Dedifferentiated amniotic fluid mesenchymal stem cell (primary cell): ENCODE results near the gene SAP25.
A peak's percentile ranks its signal among the peaks of the same experiment; 100 is the strongest.
"Not testable (repeated sequence)": the region's sequence is repeated elsewhere in the genome, so short reads cannot be mapped to it uniquely, and the experiment has no call there.

Experiments
- DNase-seq: peaks from one replicate; pipeline ENCODE4 v3.0.0-alpha.2; 2016; ENCODE audit errors: extremely low spot score

Gene SAP25

DNA sequence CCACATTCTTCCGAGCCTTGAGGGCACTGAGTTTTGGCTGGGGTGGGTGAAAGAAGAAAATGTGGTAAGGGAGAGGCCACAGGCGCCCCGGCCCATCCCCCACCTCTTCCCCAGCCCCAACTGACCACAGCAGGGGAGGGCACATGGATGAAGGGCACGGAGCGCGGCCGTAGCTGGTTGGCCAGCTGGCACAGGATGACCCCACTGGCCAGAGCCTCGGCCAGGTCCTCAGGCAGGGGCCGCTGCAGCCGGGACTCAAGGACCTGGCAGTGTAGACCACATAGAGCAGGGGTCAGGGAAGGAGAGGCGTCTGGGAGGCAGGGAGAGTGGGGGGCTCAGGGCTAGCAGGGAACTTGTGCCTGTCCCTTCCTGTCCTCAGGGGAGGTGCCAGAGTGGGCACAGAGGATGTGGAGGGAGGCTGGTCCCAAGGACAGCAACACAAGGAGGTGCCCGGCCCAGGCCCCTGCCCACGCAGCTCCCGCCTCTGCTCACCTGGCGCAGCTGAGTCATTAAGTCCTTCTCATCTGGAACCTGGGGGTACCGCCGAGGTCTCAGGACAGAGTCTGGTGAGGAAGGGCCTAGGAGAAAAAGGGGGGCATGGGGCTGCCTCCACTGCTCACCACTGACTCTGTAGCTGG is 2.2 kb upstream of the SAP25 start:
- DNase-seq: no peak

GRCh38 chr7:100575206-100575631 is 1.5 kb upstream of the SAP25 start:
- DNase-seq: no peak

GRCh38 chr7:100574362-100575205 is 884 bp upstream of the SAP25 start:
- DNase-seq: no peak

DNA sequence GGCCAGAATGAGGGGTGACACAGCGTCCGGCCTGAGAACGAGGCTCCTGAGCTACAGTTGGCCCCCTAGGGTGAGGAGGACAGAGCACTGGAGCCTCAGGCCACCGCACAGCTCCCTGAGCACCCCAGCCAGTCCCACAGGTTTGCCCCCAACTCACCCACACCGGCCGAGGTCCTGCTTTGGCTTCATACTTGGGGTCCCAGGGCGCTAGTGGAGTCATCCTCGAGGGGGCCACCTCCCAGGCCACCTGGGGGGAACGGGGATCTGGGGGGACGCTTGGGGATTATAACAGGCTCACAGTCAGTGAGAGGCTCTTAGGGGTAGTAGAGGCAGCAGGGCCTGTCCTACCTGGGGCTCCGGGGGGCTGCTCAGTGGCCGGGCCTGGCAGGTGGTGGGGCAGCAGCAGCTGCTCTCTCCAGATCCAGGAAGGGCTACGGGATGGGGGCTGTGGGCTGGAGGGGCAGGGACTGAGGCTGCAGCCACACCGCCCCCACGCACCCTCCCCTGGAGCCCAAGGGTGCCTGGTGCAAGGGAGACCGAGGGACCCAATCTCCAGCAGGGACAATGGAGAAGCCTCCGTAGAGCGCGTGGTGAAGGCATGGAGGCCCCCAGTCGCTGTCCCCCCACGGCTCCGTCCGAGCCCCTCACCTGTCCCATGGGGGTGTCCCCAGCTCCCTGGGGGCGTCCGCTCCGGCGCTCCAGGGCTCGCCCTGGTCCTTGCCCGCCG is 588 bp downstream of the SAP25 start:
- no peak for DNase-seq

- no peak for DNase-seq
These were observed 1.3 kb downstream of the SAP25 start for GRCh38 chr7:100572281-100572948.

GRCh38 chr7:100571829-100572116 is 1.9 kb downstream of the SAP25 start:
- DNase-seq: no peak

- DNase-seq: no peak
These were observed 2.5 kb downstream of the SAP25 start for GRCh38 chr7:100570954-100571828.

- no peak for DNase-seq
These were observed 4.5 kb downstream of the SAP25 start for GRCh38 chr7:100568896-100569844.

DNA sequence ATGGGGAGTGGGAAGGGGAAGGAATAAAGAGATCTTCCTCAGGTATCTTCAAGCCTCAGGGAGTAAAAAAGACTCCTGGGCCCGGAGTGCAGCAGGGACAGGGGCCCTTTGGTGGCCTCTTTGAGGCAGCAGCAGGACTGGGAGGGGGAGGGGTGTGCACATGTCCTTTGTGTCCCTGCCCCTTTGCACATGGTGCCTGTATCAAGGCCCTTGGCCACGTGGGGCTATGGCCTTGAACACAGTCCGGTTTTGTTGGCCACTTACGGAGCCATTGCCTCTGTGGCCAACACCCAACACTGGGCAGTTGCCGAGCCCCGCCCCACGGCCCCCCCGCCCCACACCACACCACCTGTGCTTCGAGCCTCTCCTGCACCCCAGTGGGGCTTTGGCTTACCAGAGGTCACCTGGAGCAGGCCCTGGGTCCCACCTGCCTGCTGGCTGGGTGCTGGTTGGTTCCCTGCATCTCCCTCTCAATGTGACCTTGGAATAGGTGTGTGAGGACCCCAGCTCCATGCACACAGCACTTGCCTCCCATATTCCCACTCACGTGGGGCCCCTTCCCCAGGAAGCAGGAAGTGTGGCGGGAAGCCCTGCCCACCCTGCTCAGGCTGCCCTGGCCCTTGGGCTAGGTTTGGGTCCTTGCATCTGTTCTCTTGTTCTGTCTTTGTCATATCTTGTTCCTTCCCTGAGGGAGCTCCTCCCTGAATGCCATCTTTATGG is 5.4 kb downstream of the SAP25 start:
- no peak for DNase-seq

GRCh38 chr7:100567751-100568175 is 5.9 kb downstream of the SAP25 start:
- DNase-seq: no peak

DNA sequence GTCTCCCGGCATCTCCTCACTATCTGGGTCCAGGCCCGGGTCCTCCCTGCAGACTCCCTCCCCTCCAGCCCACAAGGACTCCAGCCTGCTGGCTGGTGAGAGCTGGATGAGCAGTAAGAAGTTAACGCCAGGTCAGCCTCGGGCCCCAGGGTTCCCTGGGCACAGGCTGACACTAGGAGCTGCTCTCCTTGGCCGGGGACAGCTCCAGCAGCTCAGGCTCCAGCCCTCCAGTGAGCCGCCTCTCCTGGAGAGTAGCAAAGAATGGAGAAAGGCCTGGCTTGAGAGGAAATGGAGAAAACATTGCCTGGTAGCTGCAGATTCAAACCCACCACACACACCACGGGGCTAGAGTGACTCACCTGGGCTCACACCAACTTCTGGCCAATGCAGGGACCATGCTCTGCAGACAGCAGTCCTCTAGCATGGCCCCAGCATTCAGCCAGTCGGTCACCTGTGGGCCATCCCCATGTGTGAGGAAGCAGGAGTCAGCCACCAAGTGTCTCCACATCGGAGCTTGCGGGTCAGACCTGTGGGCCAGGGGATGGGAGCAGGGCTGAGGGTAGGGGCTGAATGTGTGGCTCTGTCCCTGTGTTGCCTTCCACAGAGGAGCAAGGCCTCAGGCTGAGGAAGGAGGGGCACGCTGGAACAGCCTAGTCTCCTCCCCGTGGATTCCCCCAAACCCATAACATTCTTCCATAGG is 6.5 kb downstream of the SAP25 start:
- no peak for DNase-seq

- DNase-seq: no peak
These were observed 7.6 kb downstream of the SAP25 start for GRCh38 chr7:100566018-100566531.

DNA sequence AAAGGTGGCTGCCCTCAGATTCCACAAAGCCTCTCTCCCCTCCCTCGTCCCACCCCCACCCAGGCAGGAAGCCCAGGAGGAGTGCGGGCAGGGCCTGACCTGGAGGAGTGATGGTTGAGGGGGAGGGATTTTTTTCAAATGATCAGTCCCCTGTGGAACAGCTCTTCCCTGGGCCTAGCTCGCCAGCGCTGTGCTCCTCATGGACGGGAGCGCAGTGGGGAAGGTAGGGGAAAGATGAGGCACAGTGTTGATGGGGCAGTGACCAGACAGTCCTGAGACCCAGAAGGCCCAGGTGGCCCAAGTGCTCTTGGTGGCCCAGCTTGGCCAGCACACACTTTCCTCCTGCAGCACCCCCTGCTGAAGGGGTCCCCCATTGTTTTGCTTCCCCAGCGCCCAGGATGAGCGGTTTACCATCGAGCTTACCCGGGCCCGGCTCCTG is 8.5 kb downstream of the SAP25 start:
- no peak for DNase-seq

DNA sequence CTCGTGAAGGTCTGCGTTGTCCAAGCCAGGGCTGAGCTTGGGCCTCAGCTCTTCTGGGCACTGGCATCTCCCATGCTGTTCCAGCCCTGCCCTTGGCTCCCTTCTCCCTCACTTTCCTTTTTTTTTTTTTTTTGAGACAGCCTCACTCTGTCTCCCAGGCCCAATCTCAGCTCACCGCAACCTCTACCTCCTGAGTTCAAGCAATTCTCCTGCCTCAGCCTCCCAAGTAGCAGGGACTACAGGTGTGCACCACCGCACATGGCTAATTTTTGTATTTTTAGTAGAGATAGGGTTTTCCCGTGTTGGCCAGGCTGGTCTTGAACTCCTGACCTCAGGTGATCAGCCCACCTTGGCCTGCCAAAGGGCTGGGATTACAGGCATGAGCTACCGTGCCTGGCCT is 9.3 kb downstream of the SAP25 start:
- not testable (repeated sequence) for DNase-seq

DNA sequence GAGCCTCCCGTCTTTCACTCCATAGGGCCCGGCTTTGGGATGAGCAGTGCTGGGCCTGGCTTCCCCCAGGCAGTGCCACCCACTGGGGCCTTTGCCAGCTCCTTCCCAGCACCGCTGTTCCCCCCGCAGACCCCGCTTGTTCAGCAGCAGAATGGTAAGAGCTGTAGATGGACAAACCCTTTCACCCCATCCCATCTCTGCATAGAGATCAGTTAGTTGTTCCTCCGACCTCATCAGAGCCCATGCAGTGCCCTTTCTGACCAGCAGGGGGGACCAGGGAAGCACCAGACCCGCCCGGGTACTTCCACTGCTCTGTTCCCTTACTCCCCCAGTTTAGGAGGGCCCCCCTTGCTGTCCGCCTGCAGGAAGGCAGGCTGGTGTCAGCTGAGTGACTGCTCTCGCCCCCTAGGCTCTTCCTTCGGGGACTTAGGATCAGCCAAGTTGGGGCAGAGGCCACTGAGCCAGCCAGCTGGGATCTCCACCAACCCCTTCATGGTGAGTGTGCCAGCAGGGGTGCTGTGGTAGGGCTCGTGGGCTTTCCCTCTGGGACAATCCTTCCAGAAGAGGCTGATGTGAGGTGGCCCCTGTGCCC is 9.8 kb downstream of the SAP25 start:
- DNase-seq: peak; percentile 70

DNA sequence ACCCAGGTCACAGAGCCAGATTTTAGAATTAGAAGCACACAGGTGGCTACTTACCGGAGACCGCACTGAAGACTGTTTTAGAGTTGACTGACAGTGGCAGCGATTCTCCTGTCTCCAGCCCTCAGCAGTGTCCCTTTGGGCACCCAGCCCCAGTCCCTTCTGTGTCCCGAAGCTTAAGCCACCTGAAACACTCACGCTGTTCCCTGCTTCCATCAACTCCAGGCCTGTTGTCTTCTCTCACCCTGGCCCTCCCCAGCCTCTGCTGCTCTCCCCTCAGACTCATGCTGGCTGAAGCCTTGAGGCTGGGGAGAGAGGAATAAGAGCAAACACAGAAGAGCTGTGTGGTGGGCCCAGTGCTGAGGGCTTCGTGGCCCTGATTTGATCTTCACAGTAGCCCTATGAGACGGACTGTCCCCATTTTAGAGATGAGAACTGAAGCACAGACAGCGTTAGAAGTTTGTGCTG is 10.6 kb downstream of the SAP25 start:
- DNase-seq: no peak

DNA sequence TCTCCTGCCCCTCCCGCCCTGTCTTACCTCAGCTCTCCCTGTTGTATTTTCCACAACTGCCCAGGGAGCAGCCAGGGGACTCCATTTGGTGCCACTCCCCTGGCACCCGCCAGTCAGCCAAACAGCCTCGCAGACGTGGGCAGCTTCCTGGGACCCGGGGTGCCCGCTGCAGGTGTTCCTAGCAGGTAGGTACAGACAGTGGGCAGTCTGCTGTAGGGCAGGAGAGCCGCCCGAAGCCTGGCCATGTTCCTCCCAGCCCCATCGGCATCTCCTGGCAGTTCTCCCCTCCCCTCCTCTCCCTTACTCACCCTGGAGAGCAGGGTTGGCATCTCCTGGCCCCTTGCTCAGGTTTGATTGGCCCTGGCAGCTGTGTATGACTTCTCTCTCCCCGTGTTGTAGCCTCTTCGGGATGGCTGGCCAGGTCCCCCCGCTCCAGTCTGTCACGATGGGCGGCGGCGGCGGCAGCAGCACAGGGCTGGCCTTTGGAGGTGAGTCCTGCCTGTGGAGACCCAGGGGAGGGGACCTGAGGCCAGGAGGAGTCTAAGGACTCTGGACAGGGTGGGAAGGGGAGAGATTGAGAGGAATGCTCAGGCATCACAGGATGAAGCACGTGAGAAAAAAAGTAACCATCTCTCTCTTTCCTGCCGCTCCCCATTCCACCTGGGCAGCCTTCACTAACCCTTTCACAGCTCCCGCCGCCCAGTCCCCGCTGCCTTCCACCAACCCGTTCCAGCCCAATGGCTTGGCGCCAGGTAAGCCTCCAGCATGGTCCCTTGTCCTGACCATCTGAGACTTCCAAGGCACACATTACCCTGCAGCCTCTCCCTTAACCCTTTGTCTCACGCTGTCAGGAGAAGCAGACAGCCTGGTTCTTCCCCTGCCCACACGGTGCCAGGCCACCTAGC is 11.3 kb downstream of the SAP25 start:
- no peak for DNase-seq
